Fibroblast of the aortic adventitia (primary cell): ENCODE data around the gene TRIM37. TPM values are rescaled to one million over a fixed set of nuclear protein-coding genes. Genes with fewer than 3 reads are reported as not detected.

Source experiments
- DNase-seq: peaks from one replicate; pipeline ENCODE4 v3.0.0-alpha.2; 2010; ENCODE audit warnings: low read depth
- H3K4me3 ChIP-seq: 2 replicates; pipeline ENCODE4 v1.5.1; 2011; ENCODE audit warnings: low read depth, mild to moderate bottlenecking, control low read depth, low read length, moderate library complexity
- total RNA-seq: library from RNA; depleted of rRNA; stranded (reverse); fragments of >200 nt; gene quantifications from 2 replicates; pipeline ENCODE4 v1.2.3, GENCODE V29; 2012; ENCODE audit warnings: low replicate concordance
- TF ChIP-seq, protein P1 (sequence below): IDR thresholded peaks from 2 replicates; pipeline ENCODE4 v1.5.1; 2011; ENCODE audit warnings: mild to moderate bottlenecking, low read length, control low read depth, inconsistent platforms; ENCODE audit not compliant: insufficient read depth

TRIM37 gene
- total RNA-seq, 1 donor = 42.0 TPM

DNA sequence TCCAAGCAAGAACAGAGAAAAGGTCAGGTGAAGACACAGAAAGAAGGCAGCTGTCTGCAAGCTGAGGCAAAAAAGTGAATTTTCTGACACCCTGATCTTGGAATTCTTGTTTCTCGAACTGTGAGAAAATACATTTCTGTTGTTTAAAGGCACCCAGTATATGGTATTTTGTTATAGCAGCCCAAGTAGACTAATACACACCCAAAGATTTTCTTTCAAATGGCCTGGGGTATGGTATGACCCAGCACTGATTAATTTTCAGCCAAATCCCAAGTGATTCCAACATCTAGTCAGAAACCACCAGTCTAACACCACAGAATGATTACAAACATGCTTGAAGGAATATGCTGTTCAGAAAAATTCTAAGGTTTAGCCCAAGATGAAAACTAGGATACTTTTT is 36.8 kb downstream of the TRIM37 start:
- no peak for DNase-seq
- no peak overlapping the region for H3K4me3 ChIP-seq
- TF ChIP-seq, protein P1, sequence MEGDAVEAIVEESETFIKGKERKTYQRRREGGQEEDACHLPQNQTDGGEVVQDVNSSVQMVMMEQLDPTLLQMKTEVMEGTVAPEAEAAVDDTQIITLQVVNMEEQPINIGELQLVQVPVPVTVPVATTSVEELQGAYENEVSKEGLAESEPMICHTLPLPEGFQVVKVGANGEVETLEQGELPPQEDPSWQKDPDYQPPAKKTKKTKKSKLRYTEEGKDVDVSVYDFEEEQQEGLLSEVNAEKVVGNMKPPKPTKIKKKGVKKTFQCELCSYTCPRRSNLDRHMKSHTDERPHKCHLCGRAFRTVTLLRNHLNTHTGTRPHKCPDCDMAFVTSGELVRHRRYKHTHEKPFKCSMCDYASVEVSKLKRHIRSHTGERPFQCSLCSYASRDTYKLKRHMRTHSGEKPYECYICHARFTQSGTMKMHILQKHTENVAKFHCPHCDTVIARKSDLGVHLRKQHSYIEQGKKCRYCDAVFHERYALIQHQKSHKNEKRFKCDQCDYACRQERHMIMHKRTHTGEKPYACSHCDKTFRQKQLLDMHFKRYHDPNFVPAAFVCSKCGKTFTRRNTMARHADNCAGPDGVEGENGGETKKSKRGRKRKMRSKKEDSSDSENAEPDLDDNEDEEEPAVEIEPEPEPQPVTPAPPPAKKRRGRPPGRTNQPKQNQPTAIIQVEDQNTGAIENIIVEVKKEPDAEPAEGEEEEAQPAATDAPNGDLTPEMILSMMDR = no peak

DNA sequence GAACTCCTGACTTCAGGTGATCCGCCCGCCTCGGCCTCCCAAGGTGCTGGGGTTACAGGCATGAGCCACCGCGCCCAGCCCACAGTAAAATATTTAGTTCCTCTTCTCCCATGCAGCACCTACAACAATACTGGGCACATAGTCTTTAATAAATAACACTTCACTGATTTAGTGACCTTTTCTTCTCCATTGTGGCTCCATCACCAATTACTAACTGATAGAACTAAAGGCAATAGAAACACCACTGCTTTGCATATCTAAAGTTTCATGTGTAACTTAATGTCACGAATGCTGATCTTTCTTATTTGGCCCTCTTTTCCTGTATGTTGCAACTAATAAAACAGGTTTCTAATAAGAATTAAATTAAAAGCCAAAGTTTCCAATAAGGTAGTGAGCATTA is 38.9 kb downstream of the TRIM37 start:
- H3K4me3 ChIP-seq = no peak overlapping the region
- no peak for DNase-seq
- TF ChIP-seq, protein P1 = no peak

DNA sequence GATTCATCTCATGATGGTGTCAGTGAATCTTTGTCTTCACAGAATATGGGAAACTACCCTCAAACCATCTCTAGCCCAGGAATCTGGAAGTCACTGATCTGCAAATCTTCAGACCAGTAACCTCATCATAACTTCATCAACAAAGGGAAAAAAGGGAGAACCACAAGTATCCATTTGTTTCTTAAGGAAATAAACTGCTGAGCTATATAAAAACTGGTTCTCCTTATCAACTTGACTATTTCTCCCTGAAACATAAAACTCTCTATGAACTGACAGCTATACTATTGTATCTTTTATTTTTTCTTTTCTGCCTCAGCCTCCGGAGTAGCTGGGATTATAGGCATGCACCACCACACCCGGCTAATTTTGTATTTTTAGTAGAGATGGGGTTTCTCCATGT is 39.3 kb downstream of the TRIM37 start:
- no peak overlapping the region for H3K4me3 ChIP-seq
- TF ChIP-seq, protein P1 = no peak
- DNase-seq = no peak

DNA sequence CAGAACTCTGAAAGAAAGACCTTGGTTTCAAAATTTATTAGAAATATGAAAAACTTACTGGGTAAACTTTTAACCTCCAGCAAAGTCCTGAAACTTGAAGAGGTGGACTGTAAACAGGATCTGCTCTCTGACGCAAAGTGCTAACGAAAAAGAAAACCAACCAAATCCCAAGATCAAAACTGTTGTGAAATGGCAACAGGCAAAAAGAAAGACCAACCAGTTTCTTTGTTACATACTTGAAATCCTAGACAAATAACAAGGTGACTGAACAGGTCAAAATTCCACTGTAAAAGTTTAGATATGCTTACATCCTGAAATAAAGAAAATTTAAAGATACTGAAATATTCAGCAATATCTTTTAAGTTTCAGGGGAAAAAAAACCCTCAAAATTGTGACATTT is 44.2 kb downstream of the TRIM37 start:
- TF ChIP-seq, protein P1 = no peak
- H3K4me3 ChIP-seq = no peak overlapping the region
- no peak for DNase-seq

DNA sequence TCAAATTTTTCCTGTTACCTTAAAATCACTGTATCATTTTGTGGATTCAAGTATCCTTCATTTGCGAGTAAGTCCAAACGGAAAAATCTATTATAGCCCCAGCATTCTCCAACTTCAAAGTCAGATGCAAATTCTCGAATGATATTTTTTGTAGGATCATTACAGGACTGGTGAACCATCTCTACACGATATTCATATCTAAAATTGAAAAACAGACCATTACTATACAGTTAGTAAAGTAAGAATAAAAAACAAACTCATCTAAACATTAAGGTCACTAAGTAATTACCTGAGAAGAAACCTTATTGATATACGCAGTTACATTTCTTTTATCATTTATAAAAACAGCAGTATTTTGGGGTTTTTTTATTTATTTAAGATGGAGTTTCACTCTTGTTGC is 49.8 kb downstream of the TRIM37 start:
- H3K4me3 ChIP-seq = no peak overlapping the region
- DNase-seq = no peak
- TF ChIP-seq, protein P1 = no peak

DNA sequence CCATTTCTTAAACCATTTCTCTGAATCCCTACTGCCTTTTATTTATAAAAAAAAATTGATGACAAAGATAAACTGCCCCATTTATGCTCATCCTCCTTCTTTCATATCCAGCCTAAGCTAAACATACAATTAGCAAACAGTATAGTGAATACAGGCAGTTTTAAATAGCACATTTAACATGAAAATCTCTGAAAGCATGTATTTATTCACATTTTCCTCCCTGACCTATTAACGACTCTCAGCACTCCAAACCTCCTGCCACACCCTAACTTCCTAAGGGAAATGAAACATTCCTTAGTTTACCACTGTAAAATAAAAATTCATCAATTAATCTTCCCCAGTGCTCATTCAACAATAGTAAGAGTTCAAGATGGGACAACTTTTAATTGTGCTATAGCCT is 56.9 kb downstream of the TRIM37 start:
- H3K4me3 ChIP-seq = no peak overlapping the region
- DNase-seq = no peak
- TF ChIP-seq, protein P1 = no peak

DNA sequence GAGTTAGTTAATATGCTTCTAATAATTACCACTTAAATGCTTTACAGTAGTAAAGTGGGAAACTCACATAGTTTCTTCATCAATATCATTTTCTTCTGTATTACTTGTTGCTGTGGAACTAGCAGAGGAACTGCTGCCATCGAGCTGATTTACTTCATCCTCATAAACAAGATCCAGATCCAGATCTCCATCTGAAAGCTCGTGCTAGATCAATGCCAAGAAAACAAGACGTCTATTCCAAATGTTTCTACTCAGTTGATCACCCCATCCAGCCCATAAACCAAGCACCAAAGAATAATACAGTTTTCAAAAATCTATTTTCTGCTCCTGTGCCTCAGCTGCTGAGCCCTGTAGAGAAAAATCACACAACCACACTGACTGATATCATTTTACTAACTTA is 59.1 kb downstream of the TRIM37 start:
- DNase-seq = no peak
- TF ChIP-seq, protein P1 = no peak
- no peak overlapping the region for H3K4me3 ChIP-seq
